GM12891 (cell line): ENCODE measurements around the gene SLC2A4RG.

Experiments used
- POLR2A ChIP-seq: IDR thresholded peaks from 2 replicates; pipeline ENCODE4 v1.6.1; 2011; ENCODE audit warnings: low read depth, low read length, control low read depth
- POLR2AphosphoS5 ChIP-seq: IDR thresholded peaks from 2 replicates; pipeline ENCODE4 v1.6.1; 2011; ENCODE audit warnings: low read depth, low read length, control low read depth
- TAF1 ChIP-seq: IDR thresholded peaks from 2 replicates; pipeline ENCODE4 v1.6.1; 2011; ENCODE audit warnings: low read depth, low read length, control low read depth

- no peak for TF ChIP-seq POLR2A
- TF ChIP-seq POLR2AphosphoS5 = no peak
- TF ChIP-seq TAF1 = no peak
Observed at GRCh38 chr20:63698739-63699465, 40.7 kb upstream of the SLC2A4RG start.
